Suprapubic skin (tissue), 3 donors: ENCODE data around the gene MAPRE3.

Experiments used
- CTCF ChIP-seq, 2 donors: fragments of 200-600 bp in 1 of 2; fragments of 450-650 bp in 1 of 2; sonication (generic) in 1 of 2; IDR thresholded peaks; one replicate each; pipeline ENCODE4 v1.5.1; 2016 to 2019; ENCODE audit warnings: antibody characterized with exemption in 2 of 2, mild to moderate bottlenecking in 1 of 2, moderate library complexity in 1 of 2
- EP300 ChIP-seq: sonication (generic); formaldehyde crosslinking; IDR thresholded peaks from one replicate; pipeline ENCODE4 v1.6.1; 2017; ENCODE audit warnings: antibody characterized with exemption
- POLR2A ChIP-seq, 2 donors: fragments of 450-650 bp; IDR thresholded peaks; one replicate each; pipeline ENCODE4 v1.6.1; 2017; ENCODE audit warnings: antibody characterized with exemption in 2 of 2, mild to moderate bottlenecking in 2 of 2, moderate library complexity in 2 of 2

GRCh38 chr2:27025861-27026851, 55.7 kb downstream of the MAPRE3 start:
- TF ChIP-seq CTCF (IDR thresholded peaks at IDR 0.05) (no peak), POLR2A (IDR thresholded peaks at IDR 0.05) (no peak), EP300 (no peak)
